Measurements from ENCODE around the gene TLK1. TPM values are rescaled to one million over a fixed set of nuclear protein-coding genes. Genes with fewer than 3 reads are reported as not detected.

TLK1 gene
- total and polyA plus RNA-seq, 10 of the 15 experiments (the other 5 are each of a cell fraction or from before 2014, with no cell fraction given) = 25.1 to 126 (median 57.3) TPM

DNA sequence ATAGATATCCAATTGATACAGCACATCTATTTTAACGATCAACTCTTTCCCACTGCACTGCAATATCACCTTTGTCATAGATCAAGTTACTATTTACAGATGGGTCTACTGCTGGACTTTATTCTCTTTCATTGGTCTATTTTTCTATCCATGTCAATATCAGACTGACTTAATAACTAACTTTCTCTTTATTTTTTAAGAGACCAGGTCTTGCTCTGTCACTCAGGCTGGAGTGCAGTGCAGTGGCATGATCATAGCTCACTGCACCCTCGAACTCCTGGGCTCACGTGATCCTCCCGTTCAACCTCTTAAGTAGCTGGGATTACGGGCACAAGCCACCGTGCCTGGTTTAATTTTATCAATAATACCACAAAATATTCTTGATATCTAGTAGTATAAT lies 71.2 kb downstream of the TLK1 start:
- WGBS (ENCODE audit: insufficient coverage, insufficient replicate concordance, low lambda C conversion rate, missing lambda C conversion rate) = 98% methylated on average over 6 of the region's 6 CpGs
- H3K36me3 ChIP-seq (ENCODE audit: control insufficient read depth in 2 of 2, insufficient read depth in 2 of 2, low read length in 1 of 2) = peaks cover 2 to 21% of the 10 kb centered on the region in 2 experiments
- DNase-seq (ENCODE audit: low read depth, low spot score) (no peak), FAIRE-seq (no peak), ATAC-seq (no peak)
- ChIA-PET SMC1A (ENCODE audit: uncharacterized antibody, unreplicated experiment) (interaction anchor here (1.1 to 9.4 kb wide), 2 partner anchors 67 to 106 kb away, joined by 4 to 70 read pairs; partner anchors contain the start of gene TLK1), RAD21 (ENCODE audit: unreplicated experiment) (interaction anchor here (0.9 to 1.6 kb wide), 4 partner anchors 48 to 327 kb away, joined by 3 to 4 read pairs (median 3); no protein-coding TSS in a partner anchor), POLR2A (interaction anchor here (1.2 kb wide), 1 partner anchor 8 kb away, joined by 4 read pairs; no protein-coding TSS in a partner anchor), CTCF (interaction anchor here (0.5 to 5.4 kb wide), 5 partner anchors 18 to 80 kb away, joined by 3 to 62 read pairs (median 4); no protein-coding TSS in a partner anchor)
- no peak overlapping the region for H2AFZ ChIP-seq (ENCODE audit: control insufficient read depth, low read depth, low read length)
- intact Hi-C loops (cut with micrococcal nuclease; ENCODE audit: unreplicated experiment) (loop anchor here (5.0 kb wide), 2 partner anchors 68 to 228 kb away; no protein-coding TSS in a partner anchor), in situ Hi-C loops (cut with MboI) (no loop called here)
- no peak overlapping the region for H3K27ac ChIP-seq (ENCODE audit: control insufficient read depth, insufficient read depth)
- no TSS peak for BruUV-seq (replicated peaks)
- no peak overlapping the region for H3K4me2 ChIP-seq (ENCODE audit: control insufficient read depth, insufficient read depth)
- H3K9me3 ChIP-seq (replicated peaks; ENCODE audit: control insufficient read depth, insufficient read depth, low read length) = no peaks in the 10 kb centered on the region; the same call in 2 of the 3 replicates
- no peak overlapping the region for H3K4me3 ChIP-seq
- no peaks in the 10 kb centered on the region for H3K27me3 ChIP-seq (replicated peaks in 1 of 2; ENCODE audit: control insufficient read depth in 2 of 2, insufficient read depth in 2 of 2, low read length in 1 of 2)
- H3K79me2 ChIP-seq (ENCODE audit: control insufficient read depth, insufficient read depth, low read length) = peaks cover 95% of the 10 kb centered on the region
- no peaks in the 10 kb centered on the region; the same call in 1 of the 2 replicates for H3K4me1 ChIP-seq (ENCODE audit: control insufficient read depth, insufficient read depth, low read length)
- no peak overlapping the region for H3K9ac ChIP-seq (ENCODE audit: control insufficient read depth, insufficient read depth, low read length)
- peaks cover 7% of the 10 kb centered on the region for H4K20me1 ChIP-seq (ENCODE audit: control insufficient read depth, insufficient read depth)
- TF ChIP-seq, protein P1, sequence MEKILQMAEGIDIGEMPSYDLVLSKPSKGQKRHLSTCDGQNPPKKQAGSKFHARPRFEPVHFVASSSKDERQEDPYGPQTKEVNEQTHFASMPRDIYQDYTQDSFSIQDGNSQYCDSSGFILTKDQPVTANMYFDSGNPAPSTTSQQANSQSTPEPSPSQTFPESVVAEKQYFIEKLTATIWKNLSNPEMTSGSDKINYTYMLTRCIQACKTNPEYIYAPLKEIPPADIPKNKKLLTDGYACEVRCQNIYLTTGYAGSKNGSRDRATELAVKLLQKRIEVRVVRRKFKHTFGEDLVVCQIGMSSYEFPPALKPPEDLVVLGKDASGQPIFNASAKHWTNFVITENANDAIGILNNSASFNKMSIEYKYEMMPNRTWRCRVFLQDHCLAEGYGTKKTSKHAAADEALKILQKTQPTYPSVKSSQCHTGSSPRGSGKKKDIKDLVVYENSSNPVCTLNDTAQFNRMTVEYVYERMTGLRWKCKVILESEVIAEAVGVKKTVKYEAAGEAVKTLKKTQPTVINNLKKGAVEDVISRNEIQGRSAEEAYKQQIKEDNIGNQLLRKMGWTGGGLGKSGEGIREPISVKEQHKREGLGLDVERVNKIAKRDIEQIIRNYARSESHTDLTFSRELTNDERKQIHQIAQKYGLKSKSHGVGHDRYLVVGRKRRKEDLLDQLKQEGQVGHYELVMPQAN (conservative IDR thresholded peaks at IDR 0.05) = no peak
- TF ChIP-seq CBX3 (IDR thresholded peaks at IDR 0.05; ENCODE audit: borderline replicate concordance, low read depth) (no peak), SIN3A (IDR thresholded peaks at IDR 0.05; ENCODE audit: low read depth, low read length) (no peak), IKZF2 (IDR thresholded peaks at IDR 0.05) (no peak), STAT3 (IDR thresholded peaks at IDR 0.05; ENCODE audit: low read depth, low read length) (no peak), PRDM15 (CRISPR knock-in tag; IDR thresholded peaks at IDR 0.05) (no peak), BCL11A (IDR thresholded peaks at IDR 0.05; ENCODE audit: low read depth, low read length) (no peak), PAX5 (IDR thresholded peaks at IDR 0.05; ENCODE audit: borderline replicate concordance, low read depth, low read length) (no peak), DPF2 (IDR thresholded peaks at IDR 0.05) (no peak), RAD21 (IDR thresholded peaks at IDR 0.05; ENCODE audit: insufficient read depth, low read depth, low read length) (no peak)
- TF ChIP-seq, protein P2, sequence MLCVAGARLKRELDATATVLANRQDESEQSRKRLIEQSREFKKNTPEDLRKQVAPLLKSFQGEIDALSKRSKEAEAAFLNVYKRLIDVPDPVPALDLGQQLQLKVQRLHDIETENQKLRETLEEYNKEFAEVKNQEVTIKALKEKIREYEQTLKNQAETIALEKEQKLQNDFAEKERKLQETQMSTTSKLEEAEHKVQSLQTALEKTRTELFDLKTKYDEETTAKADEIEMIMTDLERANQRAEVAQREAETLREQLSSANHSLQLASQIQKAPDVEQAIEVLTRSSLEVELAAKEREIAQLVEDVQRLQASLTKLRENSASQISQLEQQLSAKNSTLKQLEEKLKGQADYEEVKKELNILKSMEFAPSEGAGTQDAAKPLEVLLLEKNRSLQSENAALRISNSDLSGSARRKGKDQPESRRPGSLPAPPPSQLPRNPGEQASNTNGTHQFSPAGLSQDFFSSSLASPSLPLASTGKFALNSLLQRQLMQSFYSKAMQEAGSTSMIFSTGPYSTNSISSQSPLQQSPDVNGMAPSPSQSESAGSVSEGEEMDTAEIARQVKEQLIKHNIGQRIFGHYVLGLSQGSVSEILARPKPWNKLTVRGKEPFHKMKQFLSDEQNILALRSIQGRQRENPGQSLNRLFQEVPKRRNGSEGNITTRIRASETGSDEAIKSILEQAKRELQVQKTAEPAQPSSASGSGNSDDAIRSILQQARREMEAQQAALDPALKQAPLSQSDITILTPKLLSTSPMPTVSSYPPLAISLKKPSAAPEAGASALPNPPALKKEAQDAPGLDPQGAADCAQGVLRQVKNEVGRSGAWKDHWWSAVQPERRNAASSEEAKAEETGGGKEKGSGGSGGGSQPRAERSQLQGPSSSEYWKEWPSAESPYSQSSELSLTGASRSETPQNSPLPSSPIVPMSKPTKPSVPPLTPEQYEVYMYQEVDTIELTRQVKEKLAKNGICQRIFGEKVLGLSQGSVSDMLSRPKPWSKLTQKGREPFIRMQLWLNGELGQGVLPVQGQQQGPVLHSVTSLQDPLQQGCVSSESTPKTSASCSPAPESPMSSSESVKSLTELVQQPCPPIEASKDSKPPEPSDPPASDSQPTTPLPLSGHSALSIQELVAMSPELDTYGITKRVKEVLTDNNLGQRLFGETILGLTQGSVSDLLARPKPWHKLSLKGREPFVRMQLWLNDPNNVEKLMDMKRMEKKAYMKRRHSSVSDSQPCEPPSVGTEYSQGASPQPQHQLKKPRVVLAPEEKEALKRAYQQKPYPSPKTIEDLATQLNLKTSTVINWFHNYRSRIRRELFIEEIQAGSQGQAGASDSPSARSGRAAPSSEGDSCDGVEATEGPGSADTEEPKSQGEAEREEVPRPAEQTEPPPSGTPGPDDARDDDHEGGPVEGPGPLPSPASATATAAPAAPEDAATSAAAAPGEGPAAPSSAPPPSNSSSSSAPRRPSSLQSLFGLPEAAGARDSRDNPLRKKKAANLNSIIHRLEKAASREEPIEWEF (IDR thresholded peaks at IDR 0.05; ENCODE audit: insufficient replicate concordance, low read depth, low read length) = no peak
